HG02623 (cell line): ENCODE measurements around the gene CNRIP1.
"Not testable (repeated sequence)": the region's sequence is repeated elsewhere in the genome, so short reads cannot be mapped to it uniquely, and the experiment has no call there.

ENCODE experiments used
- ATAC-seq: cut with Tn5 transposase; IDR thresholded peaks from one replicate; pipeline ENCODE4 v1.9.1; 2021; ENCODE audit warnings: moderate library complexity; ENCODE audit not compliant: unreplicated experiment

CNRIP1 gene

GRCh38 chr2:68319398-68320117 lies at the start of gene CNRIP1:
Gene CNRIP1 (minus strand): TSS chr2:68319949. CDS start chr2:68319400, 549 bp downstream.
- no peak for ATAC-seq

GRCh38 chr2:68369337-68369734 lies 49.6 kb upstream of the CNRIP1 start:
- no peak for ATAC-seq

GRCh38 chr2:68368654-68369336 lies 49.0 kb upstream of the CNRIP1 start:
- ATAC-seq: no peak

GRCh38 chr2:68367953-68368653 lies 48.4 kb upstream of the CNRIP1 start:
- ATAC-seq: no peak

- ATAC-seq: peak; percentile 34
These were observed 46.4 kb upstream of the CNRIP1 start for GRCh38 chr2:68366083-68366560.

- ATAC-seq: peak; percentile 59
These were observed 45.3 kb upstream of the CNRIP1 start, which contains the start of gene PLEK for GRCh38 chr2:68365087-68365486. Gene PLEK (plus strand): TSS chr2:68365282. CDS start chr2:68365352, 70 bp downstream.

- no peak for ATAC-seq
These were observed 44.0 kb upstream of the CNRIP1 start for GRCh38 chr2:68363721-68364120.

- ATAC-seq: no peak
These were observed 43.0 kb upstream of the CNRIP1 start for GRCh38 chr2:68362749-68363148.

- ATAC-seq: peak; percentile 36
These were observed 42.3 kb upstream of the CNRIP1 start for GRCh38 chr2:68362069-68362468.

GRCh38 chr2:68359889-68360288 lies 40.1 kb upstream of the CNRIP1 start:
- ATAC-seq: no peak

- peak; percentile 57 for ATAC-seq
These were observed 38.0 kb upstream of the CNRIP1 start for GRCh38 chr2:68357605-68358337.

- no peak for ATAC-seq
These were observed 37.0 kb upstream of the CNRIP1 start for GRCh38 chr2:68356599-68357239.

- ATAC-seq: no peak
These were observed 33.1 kb upstream of the CNRIP1 start for GRCh38 chr2:68352651-68353391.

- ATAC-seq: no peak
These were observed 32.2 kb upstream of the CNRIP1 start for GRCh38 chr2:68351997-68352396.

GRCh38 chr2:68349091-68349490 lies 29.3 kb upstream of the CNRIP1 start:
- ATAC-seq: not testable (repeated sequence)

- ATAC-seq: no peak
These were observed 25.6 kb upstream of the CNRIP1 start for GRCh38 chr2:68345129-68345875.

GRCh38 chr2:68344031-68344430 lies 24.3 kb upstream of the CNRIP1 start:
- no peak for ATAC-seq

GRCh38 chr2:68342470-68342869 lies 22.7 kb upstream of the CNRIP1 start:
- ATAC-seq: no peak

- ATAC-seq: no peak
These were observed 21.8 kb upstream of the CNRIP1 start for GRCh38 chr2:68341583-68341982.
